NCI-H187 treated with DMSO at 0.1 percent for 48 hours (cell line): ENCODE results near the gene ZNF768.
"Not testable (repeated sequence)": the region's sequence is repeated elsewhere in the genome, so short reads cannot be mapped to it uniquely, and the experiment has no call there.

Experiments used
- DNase-seq: peaks from one replicate; lab custom pipeline; 2025; lab: John Stamatoyannopoulos, UW

Gene ZNF768

DNA sequence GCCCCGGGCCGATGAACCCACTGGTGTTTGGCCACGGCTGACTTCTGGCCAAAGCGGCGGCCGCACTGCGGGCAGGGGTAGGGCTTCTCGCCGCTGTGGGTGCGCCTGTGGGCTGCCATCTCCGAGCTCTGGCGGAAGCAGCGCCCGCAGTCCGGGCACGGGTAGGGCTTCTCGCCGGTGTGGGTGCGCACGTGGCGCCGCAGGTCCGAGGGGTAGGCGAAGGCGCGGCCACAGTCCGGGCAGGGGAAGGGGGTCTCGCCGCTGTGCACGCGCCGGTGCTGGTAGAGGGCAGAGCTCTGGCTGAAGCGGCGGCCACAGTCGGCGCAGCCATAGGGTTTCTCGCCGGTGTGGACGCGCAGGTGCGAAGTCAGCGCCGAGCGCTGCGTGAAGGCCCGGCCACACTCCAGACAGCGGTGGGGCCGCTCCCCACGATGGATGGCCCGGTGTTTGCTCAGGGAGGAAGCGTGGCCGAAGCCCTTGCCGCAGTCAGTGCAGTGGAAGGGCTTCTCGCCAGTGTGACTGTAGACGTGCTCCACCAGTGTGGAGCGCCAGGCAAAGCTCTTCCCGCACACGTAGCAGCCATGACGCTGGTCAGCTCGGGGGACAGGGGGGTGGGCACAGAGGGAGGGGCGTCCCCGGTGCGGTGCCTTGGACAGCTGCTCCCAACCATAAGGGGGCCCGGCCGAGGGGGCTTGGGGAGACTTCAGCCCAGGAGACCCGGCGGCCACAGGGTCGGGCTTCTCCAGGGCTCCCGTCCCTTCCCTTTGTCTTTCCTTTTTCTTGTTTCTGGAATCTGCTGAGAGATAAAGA, 29.2 kb upstream of the ZNF768 start:
- no peak for DNase-seq

DNA sequence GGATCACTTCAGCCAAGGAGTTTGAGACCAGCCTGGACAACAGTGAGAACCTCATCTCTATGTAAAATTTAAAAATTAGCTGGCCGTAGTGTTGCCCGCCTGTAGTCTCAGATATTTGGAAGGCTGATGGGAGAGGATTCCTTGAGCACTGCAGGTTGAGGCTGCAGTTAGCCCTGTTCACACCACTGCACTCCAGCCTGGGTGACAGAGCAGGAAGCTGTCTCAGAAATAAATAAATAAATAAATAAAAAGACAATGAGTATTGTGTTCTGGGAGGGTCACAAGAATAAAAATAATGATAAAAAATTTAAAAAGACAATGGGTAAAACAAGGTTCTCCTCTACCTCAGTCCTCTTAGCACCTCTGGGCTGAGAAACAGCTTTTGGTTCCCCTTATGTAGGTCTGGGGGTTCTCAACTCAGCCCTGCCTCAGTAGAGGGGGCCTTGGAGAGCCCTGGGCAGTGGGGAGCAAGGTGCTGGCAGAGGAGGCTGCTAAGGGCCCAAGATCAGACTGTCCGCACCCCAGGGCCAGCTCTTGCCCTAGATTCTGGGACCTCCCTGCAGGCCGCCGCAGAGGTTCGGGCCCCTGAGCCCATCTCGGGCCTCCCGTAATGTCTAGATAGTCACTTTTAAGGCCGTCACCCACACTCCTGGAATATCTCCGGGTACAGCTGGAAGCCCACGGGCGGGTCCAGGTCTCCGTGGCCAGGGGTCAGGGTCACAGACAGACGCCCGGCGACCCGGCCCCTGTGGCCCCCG, 28.4 kb upstream of the ZNF768 start:
- DNase-seq, result no peak

DNA sequence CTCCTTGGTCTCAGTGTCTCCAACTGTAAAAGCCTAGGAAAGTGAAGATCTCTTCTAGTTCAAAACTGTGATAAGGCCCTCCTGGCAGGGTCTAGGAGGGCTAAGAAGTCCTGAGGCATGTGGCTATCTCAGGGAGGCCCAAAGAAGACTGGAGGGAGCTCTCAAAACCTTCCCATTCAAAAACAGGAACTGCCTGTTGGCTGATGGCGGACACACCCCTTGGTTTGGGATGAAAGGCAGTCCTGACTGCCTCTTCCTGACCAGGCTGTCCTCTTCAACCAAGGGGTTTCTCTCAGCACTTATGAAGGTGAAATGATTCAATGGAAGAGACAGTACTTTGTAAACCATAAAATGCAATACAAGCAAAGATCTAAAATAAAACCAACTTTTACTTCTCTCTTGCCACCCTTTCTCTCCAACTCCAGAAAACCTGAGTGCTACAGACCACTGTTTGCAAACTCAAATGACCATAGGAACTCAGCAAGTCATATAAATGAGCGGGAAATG, 27.1 kb upstream of the ZNF768 start:
- no peak for DNase-seq

DNA sequence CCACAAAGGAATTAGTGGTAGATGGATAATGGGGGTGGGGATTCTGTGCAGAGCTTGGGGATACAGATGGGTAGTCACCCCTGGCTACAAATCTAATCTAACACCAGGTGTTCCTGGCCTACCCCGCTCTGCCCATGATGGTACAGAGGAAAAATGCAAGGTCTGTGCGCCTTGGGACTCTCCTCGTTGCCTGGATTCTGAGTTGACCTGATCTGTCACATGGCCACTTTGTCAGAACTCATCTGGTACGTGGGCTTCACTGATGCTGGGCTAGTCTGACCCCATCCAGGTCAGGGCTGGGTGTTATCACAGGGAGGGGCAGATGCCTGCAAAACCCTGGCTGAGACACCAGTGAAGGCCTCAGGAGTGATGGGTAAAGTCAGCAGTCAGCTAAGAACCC, 26.6 kb upstream of the ZNF768 start:
- DNase-seq, result no peak

DNA sequence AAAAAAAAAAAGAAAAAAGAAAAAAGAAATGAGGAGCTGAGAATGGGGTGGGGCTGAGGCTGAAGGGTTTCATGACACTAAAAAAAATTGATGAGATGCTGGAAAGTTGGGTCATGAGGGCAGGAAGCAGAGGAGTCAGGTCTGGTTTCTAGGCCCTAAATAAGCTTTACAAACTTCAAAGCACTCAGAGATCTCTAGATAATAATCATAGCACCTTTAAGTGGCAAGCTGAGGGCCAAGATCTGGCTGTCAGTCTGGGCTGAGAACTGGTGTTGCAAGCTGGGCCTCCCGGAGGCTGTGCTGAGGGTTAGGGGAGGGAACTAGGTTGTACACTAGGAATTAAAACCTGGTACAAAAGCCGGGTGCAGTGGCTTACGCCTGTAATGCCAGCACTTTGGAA, 25.4 kb upstream of the ZNF768 start:
- no peak for DNase-seq

DNA sequence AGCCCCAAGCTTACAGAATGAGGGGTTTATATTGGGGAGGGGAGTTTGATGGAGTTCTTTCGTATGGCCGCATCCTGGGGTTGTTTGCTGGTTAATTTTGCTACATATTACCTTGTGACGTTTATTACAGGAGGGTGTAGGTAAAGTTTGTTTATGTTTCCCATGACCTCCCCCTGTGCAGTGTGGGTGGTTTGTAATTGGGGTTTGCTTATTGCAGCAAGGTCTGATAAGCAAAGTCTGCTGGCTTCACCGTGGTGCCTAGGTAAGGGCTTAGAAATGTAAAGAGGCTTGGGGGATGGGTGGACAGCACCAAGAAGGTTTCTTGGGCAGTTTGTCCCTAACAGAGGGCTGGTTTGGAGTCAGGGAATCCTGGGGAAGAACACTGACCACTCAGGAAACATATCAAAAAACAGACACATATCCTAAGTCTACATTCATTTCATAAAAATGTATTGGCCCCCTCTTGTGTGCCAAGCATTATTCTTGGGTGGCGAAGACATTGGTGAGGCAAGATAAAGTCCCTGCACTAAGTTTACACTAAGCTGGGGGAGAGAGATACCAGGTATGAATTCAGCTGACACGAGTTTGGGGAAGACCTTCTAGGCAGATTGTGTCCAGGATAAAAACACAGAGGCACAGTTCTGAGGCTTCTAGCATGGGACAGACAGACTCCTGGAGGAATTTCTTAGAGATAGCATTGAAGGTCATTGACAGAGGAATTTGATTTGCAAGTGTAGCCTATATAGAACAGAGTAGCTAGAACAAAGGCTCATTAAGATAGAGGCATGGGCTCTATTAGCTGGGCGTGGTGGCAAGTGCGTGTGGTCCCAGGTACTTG, 22.3 kb upstream of the ZNF768 start:
- DNase-seq, result no peak

DNA sequence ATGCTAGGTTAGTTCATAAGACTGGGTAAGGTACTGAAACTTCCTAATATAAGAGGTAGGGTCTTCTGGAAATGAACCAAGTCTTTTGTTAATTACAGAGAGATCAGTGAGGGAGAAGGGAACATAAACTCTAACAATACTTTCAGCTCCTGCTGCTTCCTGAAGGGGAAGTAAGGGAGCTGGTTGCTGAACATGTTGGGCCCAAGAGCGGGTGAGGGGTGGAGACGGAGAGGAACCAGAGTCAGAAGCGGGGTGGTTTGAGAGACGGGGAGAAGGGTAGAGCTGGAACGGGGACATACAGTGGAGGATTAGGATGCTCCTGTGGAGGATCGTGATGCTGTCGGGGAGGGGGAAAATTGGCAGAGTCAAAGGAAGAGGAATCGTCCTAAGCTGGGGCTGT, 19.7 kb upstream of the ZNF768 start:
- DNase-seq, result no peak

DNA sequence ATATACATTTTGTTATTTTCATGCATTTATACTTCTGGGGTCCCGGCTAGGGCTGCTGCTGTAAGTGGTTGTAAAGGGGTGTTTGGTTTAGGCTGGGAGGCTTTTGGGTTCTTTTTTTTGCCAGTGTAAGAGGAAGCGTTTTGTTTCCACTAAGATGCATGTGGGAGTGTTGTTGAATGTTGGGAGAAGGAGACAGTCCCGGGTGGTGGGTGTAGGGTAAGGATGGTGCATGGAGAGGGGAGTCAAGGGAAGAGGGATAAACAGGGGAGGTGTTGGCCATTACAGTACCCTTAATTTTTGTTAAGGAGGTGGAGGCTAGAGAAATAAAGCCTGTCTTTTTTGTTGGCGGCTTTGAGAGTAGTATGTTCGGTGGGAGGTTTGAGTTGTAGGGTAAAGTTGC, 16.7 kb upstream of the ZNF768 start:
- DNase-seq, result no peak

DNA sequence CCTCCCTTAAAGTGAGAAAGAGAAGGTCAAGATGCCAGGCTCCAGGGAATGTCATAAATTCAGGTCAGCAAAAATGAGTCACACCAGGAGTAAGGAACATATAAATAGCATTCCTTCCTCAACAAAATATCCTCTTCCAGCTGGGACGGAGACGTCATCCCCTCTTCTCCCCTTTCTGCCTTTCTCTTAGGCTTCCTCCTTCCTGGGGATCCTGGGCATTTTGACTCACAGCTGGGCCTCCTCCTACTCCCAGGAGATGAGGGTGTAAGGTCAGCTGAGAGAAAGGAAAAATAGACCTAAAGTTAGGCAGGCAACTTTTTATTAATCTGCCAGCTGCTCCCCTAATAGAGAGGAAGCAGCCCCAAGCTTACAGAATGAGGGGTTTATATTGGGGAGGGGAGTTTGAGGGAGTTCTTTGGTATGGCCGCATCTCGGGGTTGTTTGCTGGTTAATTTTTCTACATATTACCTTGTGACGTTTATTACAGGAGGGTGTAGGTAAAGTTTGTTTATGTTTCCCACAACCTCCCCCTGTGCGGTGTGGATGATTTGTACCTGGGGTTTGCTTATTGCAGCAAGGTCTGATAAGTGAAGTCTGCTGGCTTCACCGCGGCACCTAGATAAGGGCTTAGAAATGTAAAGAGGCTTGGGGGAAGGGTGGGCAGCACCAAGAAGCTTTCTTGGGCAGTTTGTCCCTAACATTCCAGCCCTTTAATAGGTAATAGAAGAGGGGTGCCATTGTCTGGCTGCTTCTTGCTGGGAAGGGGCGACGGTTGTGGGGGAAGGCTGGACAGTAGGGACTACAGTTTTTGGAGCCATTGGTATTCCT, 15.3 kb upstream of the ZNF768 start:
- no peak for DNase-seq

DNA sequence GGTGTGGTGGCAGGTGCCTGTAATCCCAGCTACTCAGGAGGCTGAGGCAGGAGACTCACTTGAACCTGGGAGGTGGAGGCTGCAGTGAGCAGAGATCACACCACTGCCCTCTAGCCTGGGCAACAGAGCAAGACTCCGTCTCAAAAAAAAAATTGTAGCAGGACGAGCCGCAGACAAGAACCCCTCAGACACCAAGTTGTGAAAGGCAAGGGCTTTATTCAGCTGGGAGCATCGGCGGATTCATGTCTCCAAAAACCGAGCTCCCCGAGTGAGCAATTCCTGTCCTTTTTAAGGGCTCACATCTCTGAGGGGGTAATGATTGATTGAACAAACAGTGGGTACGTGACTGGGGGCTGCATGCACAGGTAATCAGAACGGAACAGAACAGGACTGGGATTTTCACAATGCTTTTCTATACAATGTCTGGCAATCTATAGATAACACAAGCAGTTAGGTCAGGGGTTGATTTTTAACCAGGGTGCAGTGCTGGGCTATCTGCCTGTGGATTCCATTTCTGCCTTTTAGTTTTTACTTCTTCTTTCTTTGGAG, 14.6 kb upstream of the ZNF768 start:
- DNase-seq, result not testable (repeated sequence)

DNA sequence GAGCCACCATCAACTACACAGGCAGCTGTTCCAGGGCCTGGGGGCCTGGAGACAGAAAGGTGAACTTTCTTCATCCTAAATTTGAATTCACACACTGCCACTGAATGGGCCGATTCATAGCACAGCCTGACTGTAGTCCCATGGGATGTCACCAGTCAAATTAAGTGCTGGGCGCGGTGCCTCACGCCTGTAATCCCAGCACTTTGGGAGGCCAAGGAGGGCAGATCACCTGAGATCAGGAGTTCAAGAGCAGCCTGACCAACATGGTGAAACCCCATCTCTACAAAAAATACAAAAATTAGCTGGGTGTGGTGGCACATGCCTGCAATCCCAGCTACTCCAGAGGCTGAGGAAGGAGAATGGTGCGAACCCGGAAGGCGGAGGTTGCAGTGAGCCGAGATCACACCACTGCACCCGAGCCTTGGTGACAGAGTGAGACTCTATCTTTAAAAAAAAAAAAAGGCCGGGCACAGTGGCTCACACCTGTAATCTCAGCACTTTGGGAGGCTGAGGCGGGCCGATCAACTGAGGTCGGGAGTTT, 13.7 kb upstream of the ZNF768 start:
- not testable (repeated sequence) for DNase-seq

DNA sequence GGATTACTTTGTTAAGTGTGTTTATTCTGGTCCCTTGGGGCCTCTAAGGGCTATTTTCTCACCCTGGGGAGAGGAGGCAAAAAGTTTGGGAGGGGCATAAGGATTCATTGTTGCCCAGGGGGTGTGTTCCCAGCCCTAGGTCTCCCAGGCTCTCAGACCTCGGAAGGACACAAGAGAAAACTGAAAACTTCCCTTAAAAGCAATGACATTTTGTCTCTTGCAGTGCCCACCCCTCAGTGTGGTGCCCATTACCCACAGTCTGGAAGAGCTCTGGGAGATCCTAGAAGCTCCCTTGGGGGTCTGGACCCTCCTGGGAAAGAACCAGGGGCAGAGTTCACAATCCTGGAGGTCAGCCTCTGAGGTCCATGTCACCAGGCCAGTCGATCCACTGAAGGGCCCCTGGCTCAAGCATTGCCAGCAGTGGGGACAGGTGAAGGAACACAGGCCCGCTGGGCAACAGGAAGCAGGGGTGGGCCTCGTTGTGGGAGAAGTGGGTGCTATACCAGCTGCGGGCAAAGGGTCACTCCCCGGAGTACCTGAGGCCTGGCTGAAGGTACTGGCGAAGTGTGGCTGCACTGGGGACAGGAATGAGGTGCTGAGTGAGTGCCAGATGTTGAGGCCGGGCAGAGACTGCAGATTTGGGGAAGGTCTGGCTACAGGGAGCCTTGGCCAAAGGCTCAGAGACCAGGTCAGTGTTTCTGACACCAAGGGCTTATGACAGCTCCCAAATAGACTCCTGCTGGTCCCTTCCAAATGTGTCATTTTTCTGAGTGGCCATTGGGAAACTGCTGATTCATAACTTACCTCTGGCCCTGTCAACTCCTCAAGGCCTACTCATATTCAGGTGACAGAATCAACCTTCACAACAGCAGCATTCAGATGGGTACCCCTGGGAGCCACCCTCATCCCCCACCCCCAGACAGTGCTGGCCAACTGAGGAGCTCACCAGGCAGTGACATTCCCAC, 12.9 kb upstream of the ZNF768 start:
- no peak for DNase-seq

DNA sequence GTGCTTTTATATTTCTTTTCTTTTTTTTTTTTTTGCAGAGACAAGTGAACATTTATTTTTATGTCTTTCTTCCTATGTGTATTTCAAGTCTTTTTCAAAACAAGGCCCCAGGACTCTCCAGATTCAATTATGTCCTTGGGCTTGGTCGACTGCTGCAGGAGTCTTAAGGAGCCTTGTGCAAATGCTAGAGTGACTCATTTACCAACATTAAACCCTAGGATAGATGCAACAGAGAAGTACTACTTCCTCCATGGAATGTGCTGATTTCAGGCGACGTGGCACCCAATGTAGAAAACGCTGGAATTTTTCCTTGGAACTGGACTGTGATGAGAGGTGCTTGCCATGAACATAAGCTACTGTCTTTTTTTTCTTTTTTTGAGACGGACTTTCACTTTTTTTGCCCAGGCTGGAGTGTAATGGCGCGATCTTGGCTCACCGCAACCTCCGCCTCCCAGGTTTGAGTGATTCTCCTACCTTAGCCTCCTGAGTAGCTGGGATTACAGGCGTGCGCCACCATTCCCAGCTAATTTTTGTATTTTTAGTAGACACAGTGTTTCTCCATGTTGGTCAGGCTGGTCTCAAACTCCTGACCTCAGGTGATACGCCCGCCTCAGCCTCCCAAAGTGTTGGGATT, 10.1 kb upstream of the ZNF768 start:
- not testable (repeated sequence) for DNase-seq

DNA sequence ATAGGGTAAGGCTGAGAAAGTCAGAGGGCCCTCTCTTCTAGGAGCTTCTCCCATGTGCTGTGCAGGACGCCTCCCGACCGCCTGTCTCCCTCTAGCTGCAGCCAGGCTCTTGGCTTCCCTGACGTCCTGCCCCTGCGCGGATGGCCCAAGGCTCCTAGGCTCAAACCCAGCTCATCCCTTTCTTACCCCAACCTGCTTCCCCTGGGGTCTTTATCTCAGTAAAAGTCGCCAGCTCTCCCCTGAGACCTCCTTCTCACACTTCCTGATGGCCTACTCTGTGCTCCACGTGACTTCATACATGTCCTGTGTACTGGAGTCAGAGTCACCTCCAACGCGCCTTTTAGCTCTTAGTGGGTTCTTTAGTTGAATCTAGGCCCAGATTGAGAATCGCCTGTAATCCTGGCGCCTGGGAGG, 9.4 kb upstream of the ZNF768 start:
- no peak for DNase-seq

DNA sequence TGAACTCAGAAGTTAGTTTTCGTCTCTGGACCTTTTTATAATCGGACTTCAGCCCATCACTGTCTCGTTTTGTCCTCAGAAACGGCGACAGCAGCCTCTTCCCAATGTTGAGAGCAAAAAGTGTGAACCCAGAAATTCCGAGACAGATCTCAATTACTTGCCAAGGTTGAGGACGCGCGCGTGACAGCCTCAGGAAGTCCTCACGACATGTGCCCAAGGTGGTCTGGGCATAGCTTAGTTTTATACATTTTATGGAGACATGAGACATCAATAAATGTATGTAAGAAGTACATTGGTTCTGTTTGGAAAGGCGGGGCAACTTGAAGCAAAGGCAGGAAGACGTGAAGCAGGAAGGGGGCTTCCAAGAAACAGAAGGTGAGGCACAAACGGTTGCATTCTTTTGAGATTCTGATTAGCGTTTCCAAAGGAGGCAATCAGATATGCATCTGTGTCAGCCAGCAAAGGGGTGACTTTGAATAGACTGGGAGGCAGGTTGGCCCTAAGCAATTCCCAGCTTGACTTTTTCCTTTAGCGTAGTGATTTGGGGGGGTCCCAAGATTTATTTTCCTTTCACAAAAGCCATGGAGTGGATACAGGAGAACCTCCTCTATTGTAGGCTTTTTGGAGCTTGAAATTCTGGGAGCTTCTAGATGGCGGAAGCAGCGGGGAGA, 8.9 kb upstream of the ZNF768 start:
- DNase-seq, result no peak

DNA sequence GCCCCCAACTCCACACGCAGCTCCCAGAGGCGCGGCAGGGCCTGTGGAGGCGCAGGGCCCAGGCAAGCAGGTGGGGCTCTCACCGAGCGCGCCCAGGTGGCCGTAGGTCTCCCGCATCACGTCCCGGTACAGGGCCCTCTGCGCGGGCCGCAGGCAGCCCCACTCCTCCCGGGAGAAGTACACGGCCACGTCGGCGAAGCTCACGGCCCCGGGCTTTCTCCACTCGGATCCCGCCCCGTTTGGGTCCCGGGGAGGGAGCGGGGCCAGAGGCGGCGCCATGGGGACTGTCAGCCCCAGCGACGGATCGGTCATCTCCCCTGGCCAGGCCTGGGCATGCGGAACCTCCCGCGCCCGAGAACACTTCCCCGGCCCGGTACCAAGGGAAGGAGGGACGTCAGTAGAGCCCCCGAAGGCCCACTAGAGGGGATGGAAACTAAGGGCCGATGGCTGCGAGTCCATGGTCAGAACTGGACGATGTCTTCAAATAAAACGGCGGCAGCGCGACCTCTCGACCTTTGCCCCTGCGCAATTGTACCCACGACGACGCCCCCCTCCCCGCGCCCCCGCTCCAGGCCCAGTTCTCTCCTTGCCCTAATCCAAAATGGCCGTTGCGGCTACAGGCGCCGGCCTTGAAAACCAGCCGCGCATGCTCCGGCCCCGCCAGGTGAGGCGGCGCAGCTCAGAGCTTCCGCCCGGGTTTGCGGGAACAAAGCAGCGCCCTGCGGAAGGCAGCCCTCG, 8.2 kb upstream of the ZNF768 start, which contains the start of gene ZNF747:
TSS of gene ZNF747 (minus strand) at position 491 of the 738 bp plus-strand sequence. CDS start at position 312, 179 bp downstream.
- peak; percentile 16 for DNase-seq

DNA sequence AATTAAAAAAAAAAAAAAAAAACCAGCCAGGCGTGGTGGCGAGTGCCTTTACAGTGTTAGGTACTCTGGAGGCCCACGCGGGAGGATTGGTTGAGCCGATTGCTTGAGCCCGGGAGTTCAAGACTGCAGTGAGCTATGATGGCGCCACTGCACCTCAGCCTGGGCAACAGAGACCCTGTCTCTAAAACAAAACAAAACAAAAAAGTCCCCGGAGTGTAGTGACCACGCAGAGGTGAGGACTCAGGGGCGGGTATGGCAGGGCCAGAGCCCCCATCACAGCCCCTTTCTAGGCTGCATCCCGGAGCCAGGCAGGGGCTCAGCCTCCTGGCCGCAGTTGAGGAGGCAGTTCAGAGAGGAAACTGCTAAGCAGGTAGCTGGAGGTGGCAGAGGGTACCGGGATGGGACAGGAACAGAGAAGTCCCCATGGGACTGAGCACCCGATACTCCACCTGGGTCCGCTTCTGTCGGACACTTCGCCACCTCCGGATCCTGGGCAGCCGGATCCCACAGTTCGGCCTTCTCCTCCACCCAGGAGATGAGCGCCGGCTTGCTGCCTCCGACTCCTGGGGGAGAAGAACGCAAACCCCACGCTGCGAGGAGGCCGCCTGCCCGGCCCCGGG, 7.5 kb upstream of the ZNF768 start:
- no peak for DNase-seq
